CD4-positive, alpha-beta memory T cell (primary cell): ENCODE data around the gene MORN1. TPM values are rescaled to one million over a fixed set of nuclear protein-coding genes. Genes with fewer than 3 reads are reported as not detected.
"Not testable (repeated sequence)": the region's sequence is repeated elsewhere in the genome, so short reads cannot be mapped to it uniquely, and the experiment has no call there.

ENCODE experiments used
- CTCF ChIA-PET: fragments of 350-600 bp; sonication (Branson Sonifier 250); formaldehyde crosslinking; loops from one replicate; lab custom pipeline; 2021; ENCODE audit warnings: inconsistent platforms; ENCODE audit not compliant: partially characterized antibody; lab: Charles Lee
- POLR2A ChIA-PET: fragments of 350-600 bp; sonication (Branson Sonifier 250); formaldehyde crosslinking; loops from one replicate; lab custom pipeline; 2021; ENCODE audit not compliant: partially characterized antibody; lab: Charles Lee
- DNase-seq, 5 donors: peaks; one replicate each; pipeline versions ENCODE4 v3.0.0 to v3.0.0-alpha.2; 2020 to 2022; ENCODE audit warnings: mixed read lengths in 1 of 5
- H3K27ac ChIP-seq: one replicate; pipeline ENCODE4 v1.7.0; 2013; ENCODE audit warnings: low read depth, low read length
- H3K27me3 ChIP-seq: 2 replicates; pipeline ENCODE4 v1.7.0; 2013; ENCODE audit warnings: mild to moderate bottlenecking, low read length, moderate library complexity; ENCODE audit not compliant: insufficient read depth
- H3K36me3 ChIP-seq: 2 replicates; pipeline ENCODE4 v1.7.0; 2013; ENCODE audit warnings: mild to moderate bottlenecking, low read length, moderate library complexity; ENCODE audit not compliant: insufficient read depth
- H3K4me1 ChIP-seq: 2 replicates; pipeline ENCODE4 v1.7.0; 2013; ENCODE audit warnings: mild to moderate bottlenecking, low read length, moderate library complexity; ENCODE audit not compliant: insufficient read depth
- H3K4me3 ChIP-seq, 2 donors: one replicate each; pipeline ENCODE4 v1.7.0; 2013; ENCODE audit warnings: low read length in 2 of 2, mild to moderate bottlenecking in 1 of 2
- H3K9me3 ChIP-seq, 2 donors: one replicate each; pipeline ENCODE4 v1.7.0; 2013; ENCODE audit warnings: low read length in 2 of 2, control low read depth in 1 of 2; ENCODE audit not compliant: control insufficient read depth in 1 of 2
- H3K27ac Mint-ChIP-seq, 7 donors: one replicate each; pipeline ENCODE4 v1.8.0; 2020 to 2021; ENCODE audit warnings: mixed read lengths in 7 of 7, mild to moderate bottlenecking in 6 of 7, inconsistent platforms in 3 of 7, moderate library complexity in 3 of 7
- H3K27me3 Mint-ChIP-seq, 2 donors: one replicate each; pipeline ENCODE4 v1.8.0; 2020 to 2021; ENCODE audit warnings: mixed read lengths in 2 of 2
- H3K36me3 Mint-ChIP-seq, 2 donors: one replicate each; pipeline ENCODE4 v1.8.0; 2020 to 2021; ENCODE audit warnings: mixed read lengths in 2 of 2, inconsistent platforms in 1 of 2, mild to moderate bottlenecking in 1 of 2
- H3K4me1 Mint-ChIP-seq, 4 donors: one replicate each; pipeline ENCODE4 v1.8.0; 2020 to 2021; ENCODE audit warnings: mixed read lengths in 4 of 4, mild to moderate bottlenecking in 1 of 4
- H3K4me3 Mint-ChIP-seq, 8 donors: one replicate each; pipeline ENCODE4 v1.8.0; 2020 to 2021; ENCODE audit warnings: mixed read lengths in 8 of 8, mild to moderate bottlenecking in 7 of 8, moderate library complexity in 6 of 8, inconsistent platforms in 3 of 8
- H3K9me3 Mint-ChIP-seq, 8 donors: one replicate each; pipeline ENCODE4 v1.8.0; 2020 to 2021; ENCODE audit warnings: mixed read lengths in 8 of 8, mild to moderate bottlenecking in 5 of 8, inconsistent platforms in 3 of 8, moderate library complexity in 1 of 8
- intact Hi-C: fragments of 100-400 bp; cut with micrococcal nuclease; formaldehyde crosslinking; loops from one replicate; pipeline ENCODE4 v1.15.1; 2023
- polyA plus RNA-seq, 2 donors: library from polyadenylated mRNA; unstranded; fragments of 300-500 nt; fragmentation: Illumina TruSeq; gene quantifications; one replicate each; pipeline ENCODE4 v1.2.3, GENCODE V29; 2021
- total RNA-seq, 2 experiments: library from RNA; stranded (reverse); gene quantifications; one replicate each; pipeline ENCODE4 v1.2.3, GENCODE V29; 2021

MORN1 gene
- total and polyA plus RNA-seq, 4 experiments from 2014 or later, result 1.9 to 15.3 (median 7.4) TPM

GRCh38 chr1:2336499-2336898 lies 54.9 kb downstream of the MORN1 start:
- H3K4me1 ChIP-seq, result no peaks in the 10 kb centered on the region
- no peaks in the 10 kb centered on the region for H3K27me3 ChIP-seq
- no peak overlapping the region for H3K4me3 ChIP-seq
- no peaks in the 10 kb centered on the region for H3K9me3 ChIP-seq
- H3K27me3 Mint-ChIP-seq, result no peaks in the 10 kb centered on the region
- POLR2A ChIA-PET, result no interaction called here
- H3K36me3 Mint-ChIP-seq, result no peaks in the 10 kb centered on the region
- DNase-seq, result no peak
- H3K36me3 ChIP-seq, result no peaks in the 10 kb centered on the region
- H3K4me3 Mint-ChIP-seq, result no peak overlapping the region
- no peak overlapping the region for H3K27ac Mint-ChIP-seq
- H3K9me3 Mint-ChIP-seq, result no peaks in the 10 kb centered on the region
- CTCF ChIA-PET, result no interaction called here
- no peaks in the 10 kb centered on the region for H3K4me1 Mint-ChIP-seq
- H3K27ac ChIP-seq, result no peak overlapping the region
- intact Hi-C loops, result no loop called here

- no peak overlapping the region for H3K27ac Mint-ChIP-seq
- Histone ChIP-seq H3K4me3 (no peak overlapping the region), H3K9me3 (no peaks in the 10 kb centered on the region), H3K4me1 (no peaks in the 10 kb centered on the region), H3K36me3 (no peaks in the 10 kb centered on the region), H3K27me3 (no peaks in the 10 kb centered on the region), H3K27ac (no peak overlapping the region)
- intact Hi-C loops, result no loop called here
- no peaks in the 10 kb centered on the region for H3K4me1 Mint-ChIP-seq
- no peaks in the 10 kb centered on the region for H3K27me3 Mint-ChIP-seq
- POLR2A ChIA-PET, result no interaction called here
- no peak for DNase-seq
- no peaks in the 10 kb centered on the region for H3K36me3 Mint-ChIP-seq
- CTCF ChIA-PET, result no interaction called here
- no peak overlapping the region for H3K4me3 Mint-ChIP-seq
- no peaks in the 10 kb centered on the region for H3K9me3 Mint-ChIP-seq
Measured at GRCh38 chr1:2335721-2336455, 55.5 kb downstream of the MORN1 start.

GRCh38 chr1:2334883-2335534 lies 56.3 kb downstream of the MORN1 start:
- no peaks in the 10 kb centered on the region for H3K4me1 Mint-ChIP-seq
- POLR2A ChIA-PET, result no interaction called here
- no peaks in the 10 kb centered on the region for H3K27me3 Mint-ChIP-seq
- intact Hi-C loops, result no loop called here
- no peak overlapping the region for H3K27ac ChIP-seq
- no peaks in the 10 kb centered on the region for H3K9me3 Mint-ChIP-seq
- no peaks in the 10 kb centered on the region for H3K4me1 ChIP-seq
- no peaks in the 10 kb centered on the region for H3K36me3 Mint-ChIP-seq
- CTCF ChIA-PET, result no interaction called here
- no peak for DNase-seq
- no peaks in the 10 kb centered on the region for H3K27me3 ChIP-seq
- no peak overlapping the region for H3K27ac Mint-ChIP-seq
- H3K4me3 Mint-ChIP-seq, result no peak overlapping the region
- no peak overlapping the region for H3K4me3 ChIP-seq
- no peaks in the 10 kb centered on the region for H3K9me3 ChIP-seq
- no peaks in the 10 kb centered on the region for H3K36me3 ChIP-seq

- Histone ChIP-seq H3K4me1 (no peaks in the 10 kb centered on the region), H3K27ac (no peak overlapping the region), H3K36me3 (no peaks in the 10 kb centered on the region), H3K27me3 (no peaks in the 10 kb centered on the region), H3K4me3 (no peak overlapping the region), H3K9me3 (no peaks in the 10 kb centered on the region)
- ChIA-PET POLR2A (no interaction called here), CTCF (no interaction called here)
- Mint-ChIP-seq H3K36me3 (no peaks in the 10 kb centered on the region), H3K9me3 (no peaks in the 10 kb centered on the region), H3K4me3 (no peak overlapping the region), H3K27ac (no peak overlapping the region), H3K27me3 (no peaks in the 10 kb centered on the region), H3K4me1 (no peaks in the 10 kb centered on the region)
- intact Hi-C loops, result no loop called here
- no peak for DNase-seq
Measured at GRCh38 chr1:2334366-2334765, 57.0 kb downstream of the MORN1 start.

GRCh38 chr1:2331580-2331979 lies 59.8 kb downstream of the MORN1 start:
- H3K36me3 ChIP-seq, H3K36me3 Mint-ChIP-seq, H3K27ac ChIP-seq, H3K27ac Mint-ChIP-seq, H3K4me3 Mint-ChIP-seq, intact Hi-C loops, POLR2A ChIA-PET, DNase-seq, H3K27me3 ChIP-seq, H3K4me1 Mint-ChIP-seq, H3K9me3 ChIP-seq, H3K4me3 ChIP-seq, H3K27me3 Mint-ChIP-seq, H3K9me3 Mint-ChIP-seq, H3K4me1 ChIP-seq: not testable (repeated sequence)
- CTCF ChIA-PET, result interaction anchor here (1.1 kb wide), 1 partner anchor 36 kb away, joined by 3 read pairs; no protein-coding TSS in a partner anchor

- no peak for DNase-seq
- H3K4me1 ChIP-seq, result no peaks in the 10 kb centered on the region
- Mint-ChIP-seq H3K4me3 (no peak overlapping the region), H3K36me3 (no peaks in the 10 kb centered on the region), H3K4me1 (peaks cover 0 to 5% (median 1%) of the 10 kb centered on the region in 4 donors), H3K27ac (no peak overlapping the region), H3K27me3 (no peaks in the 10 kb centered on the region), H3K9me3 (peaks cover 0 to 3% (median 0%) of the 10 kb centered on the region in 8 donors)
- ChIA-PET CTCF (interaction anchor here (1.1 kb wide), 1 partner anchor 35 kb away, joined by 3 read pairs; no protein-coding TSS in a partner anchor), POLR2A (no interaction called here)
- no peaks in the 10 kb centered on the region for H3K27me3 ChIP-seq
- intact Hi-C loops, result no loop called here
- no peak overlapping the region for H3K27ac ChIP-seq
- no peaks in the 10 kb centered on the region for H3K36me3 ChIP-seq
- H3K4me3 ChIP-seq, result no peak overlapping the region
- H3K9me3 ChIP-seq, result no peaks in the 10 kb centered on the region
Measured at GRCh38 chr1:2331200-2331544, 60.2 kb downstream of the MORN1 start.

- no peak for DNase-seq
- H3K27me3 Mint-ChIP-seq, result no peaks in the 10 kb centered on the region
- H3K27ac Mint-ChIP-seq, result no peak overlapping the region
- H3K27ac ChIP-seq, result no peak overlapping the region
- H3K4me3 ChIP-seq, result no peak overlapping the region
- intact Hi-C loops, result no loop called here
- no peaks in the 10 kb centered on the region for H3K9me3 ChIP-seq
- peaks cover 0 to 3% (median 0%) of the 10 kb centered on the region in 8 donors for H3K9me3 Mint-ChIP-seq
- H3K4me1 ChIP-seq, result no peaks in the 10 kb centered on the region
- H3K4me1 Mint-ChIP-seq, result peaks cover 0 to 5% (median 1%) of the 10 kb centered on the region in 4 donors
- no peak overlapping the region for H3K4me3 Mint-ChIP-seq
- H3K36me3 ChIP-seq, result no peaks in the 10 kb centered on the region
- CTCF ChIA-PET, result interaction anchor here (1.1 kb wide), 1 partner anchor 35 kb away, joined by 3 read pairs; no protein-coding TSS in a partner anchor
- POLR2A ChIA-PET, result no interaction called here
- no peaks in the 10 kb centered on the region for H3K36me3 Mint-ChIP-seq
- no peaks in the 10 kb centered on the region for H3K27me3 ChIP-seq
Measured at GRCh38 chr1:2330519-2331199, 60.7 kb downstream of the MORN1 start.
